ENCODE measurements around the gene CARNS1. TPM values are rescaled to one million over a fixed set of nuclear protein-coding genes. Genes with fewer than 3 reads are reported as not detected.
"Not testable (repeated sequence)": the region's sequence is repeated elsewhere in the genome, so short reads cannot be mapped to it uniquely, and the experiment has no call there.

CARNS1 gene
- total RNA-seq, 1 donor from 2014 or later = under 0.01 TPM

DNA sequence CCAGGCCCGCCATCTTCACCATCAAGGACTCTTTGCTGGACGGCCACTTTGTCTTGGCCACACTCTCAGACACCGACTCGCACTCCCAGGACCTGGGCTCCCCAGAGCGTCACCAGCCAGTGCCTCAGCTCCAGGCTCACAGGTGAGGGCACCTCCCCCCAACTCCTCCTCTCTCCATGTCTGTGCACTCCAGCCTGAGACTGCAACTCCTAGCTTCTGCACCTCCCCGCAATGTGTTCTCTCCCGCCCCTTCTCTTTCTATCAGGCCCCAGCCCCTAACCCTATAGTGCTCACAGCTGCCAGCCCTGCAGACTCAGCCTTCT is 19.3 kb upstream of the CARNS1 start:
- DNase-seq (ENCODE audit: low read depth in 2 of 2) = no peak

DNA sequence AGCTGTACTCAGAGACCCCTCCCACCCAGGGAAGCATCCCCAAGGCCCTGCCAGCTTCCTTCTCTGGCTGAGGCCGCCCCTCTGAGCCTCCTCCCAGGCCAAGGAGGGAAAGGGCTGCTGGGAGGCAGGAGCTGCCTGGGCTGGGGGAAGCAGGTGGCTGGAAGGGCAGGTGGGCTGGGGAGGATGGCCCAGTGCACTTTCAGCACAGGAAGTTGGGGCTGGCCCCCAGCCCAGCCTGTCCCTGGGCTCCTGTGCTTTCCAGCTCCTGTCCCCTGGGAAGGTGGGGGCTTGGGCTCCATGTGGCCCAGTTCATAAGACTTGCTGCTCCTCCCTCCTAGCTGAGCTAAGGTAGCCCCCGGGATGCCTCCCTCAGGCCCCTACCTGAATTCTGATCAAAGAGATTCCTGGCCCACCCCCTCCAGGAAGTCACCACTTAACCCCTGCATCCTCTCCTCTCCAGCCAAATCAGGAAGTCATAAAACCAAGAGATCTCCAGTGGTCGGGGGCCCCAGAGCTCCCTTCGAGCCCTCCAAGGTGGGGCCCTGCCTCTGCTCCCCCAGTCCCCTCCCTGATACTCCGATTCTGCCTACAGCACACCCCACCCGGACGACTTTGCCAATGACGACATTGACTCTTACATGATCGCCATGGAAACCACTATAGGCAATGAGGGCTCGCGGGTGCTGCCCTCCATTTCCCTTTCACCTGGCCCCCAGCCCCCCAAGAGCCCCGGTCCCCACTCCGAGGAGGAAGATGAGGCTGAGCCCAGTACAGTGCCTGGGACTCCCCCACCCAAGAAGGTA is 18.7 kb upstream of the CARNS1 start:
- DNase-seq (ENCODE audit: low read depth in 2 of 2) = peak in 1 of 2 donors; percentile 22

DNA sequence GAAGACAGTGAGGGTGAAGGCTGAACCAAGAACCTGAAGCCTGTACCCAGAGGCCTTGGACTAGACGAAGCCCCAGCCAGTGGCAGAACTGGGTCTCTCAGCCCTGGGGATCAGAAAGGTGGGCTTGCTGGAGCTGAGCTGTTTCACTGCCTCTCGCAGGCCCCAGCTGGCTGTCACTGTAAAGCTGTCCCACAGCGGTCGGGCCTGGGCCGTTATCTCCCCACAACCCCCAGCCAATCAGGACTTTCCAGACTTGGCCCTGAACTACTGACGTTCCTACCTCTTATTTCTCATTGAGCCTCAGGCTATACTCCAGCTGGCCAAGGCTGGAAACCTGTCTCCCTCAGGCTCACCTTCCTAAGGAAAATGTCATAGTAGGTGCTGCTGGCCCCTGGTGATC is 17.9 kb upstream of the CARNS1 start:
- no peak for DNase-seq (ENCODE audit: low read depth in 2 of 2)

DNA sequence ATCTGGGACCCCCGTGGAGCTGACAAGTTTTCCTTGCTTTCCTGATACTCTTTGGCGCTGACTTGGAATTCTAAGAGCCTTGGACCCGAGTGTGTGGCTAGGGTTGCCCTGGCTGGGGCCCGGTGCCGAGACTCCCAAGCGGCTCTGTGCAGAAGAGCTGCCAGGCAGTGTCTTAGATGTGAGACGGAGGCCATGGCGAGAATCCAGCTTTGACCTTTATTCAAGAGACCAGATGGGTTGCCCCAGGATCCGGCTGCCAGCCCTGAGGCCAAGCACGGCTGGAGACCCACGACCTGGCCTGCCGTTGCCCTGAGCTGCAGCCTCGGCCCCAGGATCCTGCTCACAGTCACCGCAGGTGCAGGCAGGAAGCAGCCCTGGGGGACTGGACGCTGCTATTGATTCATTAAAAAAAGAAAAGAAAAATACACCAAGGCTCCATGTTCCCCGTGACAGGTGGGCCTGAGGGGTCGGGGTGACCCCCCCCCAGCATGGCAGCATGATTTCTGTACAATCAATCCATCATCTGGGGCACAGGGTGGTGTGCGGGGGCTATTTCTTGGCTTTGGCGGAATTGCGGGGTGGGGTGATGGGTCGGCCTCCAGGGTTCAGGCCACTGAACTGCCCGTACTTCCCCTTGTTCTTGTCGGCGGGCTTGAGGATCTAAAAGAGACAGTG is 17.4 kb upstream of the CARNS1 start:
- DNase-seq (ENCODE audit: low read depth in 2 of 2) = no peak

DNA sequence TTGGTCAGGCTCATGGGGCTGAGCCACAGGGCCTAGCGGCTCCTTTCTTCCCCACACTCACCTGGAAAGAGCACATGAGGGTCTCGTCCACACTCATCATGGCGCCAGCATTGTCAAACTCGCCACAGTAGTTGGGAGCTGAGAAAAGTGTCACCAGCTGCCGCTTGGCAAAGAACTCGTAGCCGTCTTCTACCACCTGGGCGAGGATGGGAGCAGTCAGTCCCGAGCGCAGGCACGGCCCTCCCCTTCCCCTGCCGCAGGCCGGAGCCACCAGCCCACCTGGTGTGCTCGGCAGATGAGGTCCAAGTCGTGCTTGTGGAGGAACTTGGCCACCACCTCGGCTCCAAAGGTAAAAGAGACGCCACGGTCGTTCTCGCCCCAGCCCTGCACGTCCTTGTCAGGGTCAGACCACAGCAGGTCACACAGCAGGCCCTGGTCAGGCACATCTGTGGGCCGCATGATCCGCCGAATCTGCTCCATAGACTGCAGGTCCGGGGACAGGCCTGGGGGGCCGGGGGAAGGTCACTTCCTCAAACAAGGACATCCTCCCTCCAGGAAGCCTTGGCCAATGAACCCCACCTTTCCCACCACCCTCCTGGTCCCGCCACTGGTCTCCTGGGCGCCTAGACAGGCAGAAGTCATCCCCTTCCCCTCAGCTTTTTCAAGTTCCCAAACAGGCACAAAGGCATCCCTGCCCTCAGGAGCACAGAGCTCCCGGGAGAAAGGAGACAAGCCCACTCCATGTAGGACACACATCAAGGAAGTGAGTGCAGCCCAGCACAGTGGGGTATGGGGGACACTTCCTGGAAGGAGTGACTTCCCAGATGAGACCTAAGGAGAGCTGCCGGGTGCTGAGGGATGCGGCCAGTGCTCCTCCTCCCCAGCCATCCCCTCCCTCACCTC is 16.6 kb upstream of the CARNS1 start:
- no peak for DNase-seq (ENCODE audit: low read depth in 2 of 2)

DNA sequence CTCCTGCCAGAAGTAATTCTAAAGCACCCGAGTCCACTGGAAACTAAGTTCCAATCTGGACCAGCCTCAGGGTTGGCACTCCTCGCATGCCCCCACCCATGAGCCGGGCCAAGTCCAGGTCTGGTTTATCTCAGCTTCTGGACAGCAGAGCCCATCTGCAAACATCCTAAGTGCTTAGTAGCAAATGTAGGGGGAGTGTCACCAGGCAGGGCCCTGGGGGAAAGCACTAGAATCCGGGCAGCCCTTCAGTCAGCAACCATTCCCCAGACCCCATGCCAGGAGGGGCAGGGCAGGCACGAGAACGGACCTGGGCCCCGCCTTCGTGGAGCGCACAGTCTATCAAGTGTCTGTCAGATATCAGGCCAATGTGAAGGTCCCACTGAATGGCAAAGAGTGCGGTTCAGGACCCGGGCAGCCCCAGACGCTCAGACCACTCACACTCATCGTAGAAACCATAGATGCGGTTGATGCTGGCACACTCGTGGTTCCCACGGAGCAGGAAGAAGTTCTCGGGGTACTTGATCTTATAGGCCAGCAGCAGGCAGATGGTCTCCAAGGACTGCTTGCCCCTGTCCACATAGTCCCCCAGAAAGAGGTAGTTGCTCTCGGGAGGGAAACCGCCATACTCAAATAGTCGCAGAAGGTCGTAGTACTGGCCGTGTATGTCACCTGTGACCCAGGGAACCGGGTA is 15.1 kb upstream of the CARNS1 start:
- no peak for DNase-seq (ENCODE audit: low read depth in 2 of 2)

DNA sequence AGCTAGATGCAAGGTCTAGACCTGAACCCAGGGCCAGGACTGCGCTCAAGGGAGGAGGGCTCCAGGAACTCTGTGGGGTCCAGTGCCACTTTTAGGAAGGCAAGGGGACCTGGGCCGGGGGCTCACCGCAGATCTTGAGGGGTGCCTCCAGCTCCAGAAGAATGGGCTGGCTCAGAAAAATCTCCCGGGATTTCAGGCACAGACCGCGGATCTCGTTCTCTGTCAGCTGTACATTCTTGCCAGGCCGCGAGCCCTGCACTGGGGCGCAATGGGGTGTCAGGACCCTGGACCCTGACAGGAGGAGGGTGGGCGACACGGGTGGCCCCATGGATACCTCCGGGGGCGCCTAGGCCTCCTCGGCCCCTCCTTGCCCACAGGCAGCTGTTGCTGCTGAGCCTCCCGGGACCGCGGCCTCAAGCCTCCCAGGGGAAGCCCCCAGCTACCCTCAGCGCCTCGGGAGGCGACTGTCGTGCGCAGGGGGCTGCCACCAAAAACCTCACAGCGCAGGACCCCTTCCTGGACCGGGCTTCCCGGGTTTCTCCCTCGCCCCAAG is 14.5 kb upstream of the CARNS1 start:
- DNase-seq (ENCODE audit: low read depth in 2 of 2) = no peak

DNA sequence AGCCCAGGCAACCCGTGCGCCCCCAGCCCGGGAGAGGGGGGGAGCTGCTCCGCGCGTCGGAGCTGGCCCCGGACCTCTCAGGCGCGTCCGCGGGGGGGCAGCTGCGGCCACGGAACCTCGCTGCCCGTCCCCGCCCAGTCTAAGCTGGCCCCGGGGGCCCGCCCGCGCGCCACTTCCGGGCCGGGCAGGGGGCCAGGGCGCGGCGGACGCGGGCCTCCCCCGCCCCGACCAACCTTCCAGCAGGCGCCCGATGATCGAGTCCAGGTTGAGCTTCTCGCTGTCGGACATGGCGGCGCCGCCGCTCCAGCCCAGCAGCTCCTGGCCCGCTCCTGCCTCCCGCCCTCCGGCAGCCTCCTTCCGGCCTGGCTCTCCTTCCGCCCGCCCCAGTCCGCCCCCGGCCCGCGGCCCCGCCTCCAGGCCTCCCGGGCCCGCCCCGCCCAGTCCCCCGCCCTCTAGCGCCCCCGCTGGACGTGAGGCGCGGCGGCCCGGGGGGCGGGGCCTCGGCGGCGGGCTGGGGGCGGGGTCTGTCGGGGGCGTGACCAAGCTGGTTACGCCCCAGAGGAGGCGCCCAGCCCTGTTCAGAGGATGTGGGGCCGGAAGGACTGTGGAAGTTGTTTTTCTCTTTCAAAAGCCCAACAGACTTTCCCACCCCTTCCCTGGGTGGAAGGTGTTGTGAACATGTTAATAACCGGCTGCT is 13.8 kb upstream of the CARNS1 start, which contains the start of gene PPP1CA:
Gene PPP1CA, minus strand, starts transcription at position 364 of the 697 bp plus-strand sequence. Its CDS starts 76 bp downstream, at position 288.
- peak; percentile 89 to 94 for DNase-seq (ENCODE audit: low read depth in 2 of 2)

DNA sequence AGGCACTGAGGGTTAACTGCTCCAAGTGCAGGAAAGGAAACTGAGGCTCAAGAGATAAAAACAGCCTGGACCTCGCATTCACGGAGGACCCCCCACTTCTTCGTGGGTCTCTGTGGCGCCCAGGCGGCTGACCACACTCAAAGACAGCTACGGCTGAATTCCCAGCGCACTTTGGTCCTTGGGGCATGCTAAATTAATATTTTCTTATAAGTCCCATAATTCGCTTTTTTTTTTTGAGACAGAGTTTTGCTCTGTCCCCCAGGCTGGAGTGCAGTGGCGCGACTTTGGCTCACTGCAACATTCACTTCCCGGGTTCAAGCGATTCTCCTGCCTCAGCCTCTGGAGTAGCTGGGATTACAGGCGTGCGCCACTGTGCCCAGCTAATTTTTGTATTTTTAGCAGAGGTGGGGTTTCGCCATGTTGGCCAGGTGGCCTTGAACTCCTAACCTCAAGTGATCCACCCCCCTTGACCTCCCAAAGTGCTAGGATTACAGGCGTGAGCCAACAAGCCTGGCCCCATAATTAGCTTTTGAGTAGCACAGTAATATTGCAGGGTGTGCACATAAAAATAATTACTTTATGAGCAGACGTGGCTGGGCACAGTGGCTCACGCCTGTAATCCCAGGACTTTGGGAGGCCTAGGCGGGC is 13.2 kb upstream of the CARNS1 start:
- DNase-seq (ENCODE audit: low read depth in 2 of 2) = not testable (repeated sequence)

DNA sequence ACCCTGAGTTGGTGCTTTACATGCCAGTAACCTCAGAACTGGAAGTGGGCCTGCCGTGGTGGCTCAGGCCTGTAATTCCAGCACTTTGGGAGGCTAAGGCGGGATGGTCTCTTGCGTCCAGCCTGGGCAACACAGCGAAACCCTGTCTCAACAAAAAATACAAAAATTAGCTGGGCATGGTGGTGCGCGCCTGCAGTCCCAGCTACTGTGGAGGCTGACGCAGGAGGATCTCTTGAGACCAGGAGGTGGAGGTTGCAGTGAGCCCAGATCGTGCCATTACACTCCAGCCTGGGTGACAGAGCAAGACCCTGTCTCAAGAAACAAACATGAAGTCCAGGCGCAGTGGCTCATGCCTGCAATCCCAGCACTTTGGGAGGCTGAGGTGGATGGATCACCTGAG is 12.4 kb upstream of the CARNS1 start:
- DNase-seq (ENCODE audit: low read depth in 2 of 2) = not testable (repeated sequence)

DNA sequence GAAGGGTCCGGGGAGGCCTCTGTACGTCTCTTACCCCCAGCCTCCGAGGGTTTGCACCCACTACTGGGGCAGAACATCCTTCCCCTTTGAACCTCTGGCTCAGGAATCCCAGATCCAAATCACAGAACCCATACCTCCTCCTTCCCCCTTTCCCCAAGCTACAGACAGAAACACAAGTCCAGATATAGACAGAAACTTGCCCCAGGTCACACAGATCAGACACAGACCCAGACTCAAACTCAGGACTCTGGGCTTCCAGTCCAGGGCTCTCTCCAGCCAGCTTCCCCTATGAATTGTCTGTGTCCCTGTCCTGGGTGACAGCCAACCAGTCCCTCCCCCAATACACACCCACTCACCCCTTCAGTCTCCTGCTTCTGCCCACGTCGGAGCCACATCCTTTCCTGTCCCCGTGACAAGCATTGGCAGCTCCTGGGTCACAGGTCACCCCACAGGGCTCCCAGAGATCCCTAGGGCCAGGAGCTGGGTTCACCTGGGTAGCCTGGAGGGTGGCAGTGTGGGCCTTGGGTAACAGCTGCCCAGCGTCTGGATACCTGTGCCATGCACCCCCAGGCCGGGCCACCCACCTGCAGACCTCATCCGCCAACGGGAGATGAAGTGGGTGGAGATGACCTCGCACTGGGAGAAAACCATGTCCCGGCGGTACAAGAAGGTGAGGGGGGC is 10.8 kb upstream of the CARNS1 start:
- no peak for DNase-seq (ENCODE audit: low read depth in 2 of 2)

DNA sequence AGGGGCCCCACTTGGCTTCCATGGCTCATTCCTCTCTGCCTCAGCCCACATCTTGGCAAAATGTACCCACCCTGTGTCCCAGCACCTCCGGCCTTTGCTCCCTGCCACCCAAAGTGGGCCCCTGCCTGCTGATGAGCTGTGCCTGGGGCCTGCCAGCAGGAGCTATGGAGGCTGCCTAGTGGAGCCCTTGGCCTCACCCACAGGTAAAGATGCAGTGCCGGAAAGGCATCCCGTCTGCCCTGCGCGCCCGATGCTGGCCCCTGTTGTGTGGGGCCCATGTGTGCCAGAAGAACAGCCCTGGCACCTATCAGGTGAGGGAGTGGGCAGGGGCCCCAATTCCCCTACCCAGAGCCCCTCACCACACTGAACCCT is 10.3 kb upstream of the CARNS1 start:
- DNase-seq (ENCODE audit: low read depth in 2 of 2) = no peak

DNA sequence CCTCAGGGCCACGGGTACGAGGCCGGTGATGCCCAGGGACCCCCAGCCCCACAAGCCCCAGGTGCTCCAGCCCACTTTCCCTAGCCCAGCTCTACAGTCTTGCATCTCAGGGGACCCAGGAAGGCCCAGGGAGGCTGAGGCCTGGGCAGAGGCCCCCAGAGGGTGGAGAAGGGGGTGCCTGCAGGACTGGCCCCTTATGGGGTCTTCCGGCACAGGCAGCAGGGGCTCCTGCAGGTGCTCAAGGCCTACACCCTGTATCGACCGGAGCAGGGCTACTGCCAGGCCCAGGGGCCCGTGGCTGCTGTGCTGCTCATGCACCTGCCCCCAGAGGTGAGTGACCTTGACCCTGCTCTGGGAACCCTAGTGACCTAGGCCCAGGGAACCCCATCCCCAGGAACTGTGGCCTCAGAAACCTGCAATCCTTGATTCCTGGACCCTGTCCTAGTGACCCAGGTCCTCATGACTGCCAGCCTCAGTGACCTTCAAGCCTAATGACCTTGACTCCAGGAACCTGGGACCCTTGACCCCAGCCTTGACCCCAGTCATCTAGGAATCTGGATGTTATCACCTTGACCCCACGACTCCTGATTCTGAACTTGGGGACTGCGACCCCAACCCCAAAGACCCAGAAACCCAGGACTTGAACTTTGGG is 9.7 kb upstream of the CARNS1 start:
- DNase-seq (ENCODE audit: low read depth in 2 of 2) = no peak

DNA sequence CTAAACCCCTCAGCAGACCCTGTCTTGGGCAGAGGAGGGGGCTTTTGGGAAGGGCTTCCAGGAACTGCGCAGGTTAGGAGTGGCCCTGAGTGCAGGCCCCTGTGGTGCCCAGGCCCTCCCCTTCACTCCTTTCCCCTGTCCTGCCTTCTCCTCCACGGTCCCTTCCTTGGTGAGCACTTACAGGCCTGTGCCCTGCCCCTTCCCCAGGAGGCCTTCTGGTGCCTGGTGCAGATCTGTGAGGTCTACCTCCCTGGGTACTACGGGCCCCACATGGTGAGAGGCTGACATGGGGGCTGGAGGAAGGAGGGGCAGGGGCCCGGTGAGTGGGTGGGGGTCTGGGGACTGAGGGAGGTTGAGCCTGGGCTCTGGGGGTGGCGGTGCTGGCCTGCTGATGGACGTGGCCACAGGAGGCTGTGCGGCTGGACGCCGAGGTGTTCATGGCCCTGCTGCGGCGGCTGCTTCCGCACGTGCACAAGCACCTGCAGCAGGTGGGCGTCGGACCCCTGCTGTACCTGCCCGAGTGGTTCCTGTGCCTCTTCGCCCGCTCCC is 9.0 kb upstream of the CARNS1 start:
- no peak for DNase-seq (ENCODE audit: low read depth in 2 of 2)

DNA sequence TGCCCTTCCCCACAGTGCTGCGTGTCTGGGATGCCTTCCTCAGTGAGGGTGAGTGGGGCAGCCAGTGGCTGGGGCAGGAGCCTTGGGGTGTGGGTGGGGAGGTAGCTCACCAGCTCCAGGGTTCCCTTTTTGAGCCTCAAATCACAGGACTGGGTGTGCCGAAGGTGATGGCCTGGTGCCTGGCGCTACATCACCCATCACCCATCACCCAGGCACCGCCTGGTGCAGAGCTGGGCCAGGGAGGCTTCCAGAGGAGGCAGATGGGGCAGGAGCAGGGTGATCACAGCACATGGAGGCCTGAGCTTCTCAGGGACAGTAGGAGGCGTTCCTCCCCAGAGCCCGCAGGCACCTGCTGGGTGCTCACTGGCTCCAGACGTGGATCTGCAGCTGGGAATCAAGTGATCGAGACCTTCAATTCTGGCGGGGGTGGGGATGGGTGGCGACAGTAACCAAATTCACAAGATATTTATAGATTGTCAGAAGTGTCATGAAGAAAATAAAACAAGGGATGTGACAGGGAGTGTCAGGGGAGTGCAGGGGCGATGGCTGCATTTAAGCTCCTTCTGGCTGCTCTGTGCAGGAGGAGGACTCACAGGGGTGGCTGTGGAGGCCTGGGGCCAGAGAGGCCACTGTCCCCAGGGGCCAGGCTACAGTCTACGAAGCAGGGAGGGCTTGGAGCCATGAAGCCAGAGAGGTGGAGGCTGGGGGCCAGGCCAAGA is 8.3 kb upstream of the CARNS1 start:
- DNase-seq (ENCODE audit: low read depth in 2 of 2) = no peak

DNA sequence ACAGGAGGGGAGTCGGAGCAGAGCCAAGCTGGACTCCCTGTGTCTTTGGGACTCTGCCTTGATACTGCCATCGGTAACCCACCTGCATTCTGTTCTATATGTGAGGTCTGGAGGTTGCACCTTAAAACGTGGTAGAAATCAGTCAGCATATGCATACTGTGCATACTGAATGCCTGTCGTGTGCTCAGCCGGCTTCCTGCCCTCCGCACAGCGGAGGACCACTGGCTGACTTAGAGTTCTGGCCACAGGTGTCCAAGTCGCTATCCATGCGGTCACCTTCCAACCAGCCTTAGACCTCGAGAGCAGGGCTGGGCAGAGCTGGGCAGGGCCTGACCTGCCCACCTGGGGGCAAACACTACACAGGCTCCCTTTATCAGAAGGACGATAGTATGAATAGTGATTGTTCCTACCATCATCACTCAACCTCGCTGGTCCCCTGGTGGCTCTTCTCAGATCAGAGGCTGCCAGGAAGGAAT is 7.8 kb upstream of the CARNS1 start:
- DNase-seq (ENCODE audit: low read depth in 2 of 2) = no peak

DNA sequence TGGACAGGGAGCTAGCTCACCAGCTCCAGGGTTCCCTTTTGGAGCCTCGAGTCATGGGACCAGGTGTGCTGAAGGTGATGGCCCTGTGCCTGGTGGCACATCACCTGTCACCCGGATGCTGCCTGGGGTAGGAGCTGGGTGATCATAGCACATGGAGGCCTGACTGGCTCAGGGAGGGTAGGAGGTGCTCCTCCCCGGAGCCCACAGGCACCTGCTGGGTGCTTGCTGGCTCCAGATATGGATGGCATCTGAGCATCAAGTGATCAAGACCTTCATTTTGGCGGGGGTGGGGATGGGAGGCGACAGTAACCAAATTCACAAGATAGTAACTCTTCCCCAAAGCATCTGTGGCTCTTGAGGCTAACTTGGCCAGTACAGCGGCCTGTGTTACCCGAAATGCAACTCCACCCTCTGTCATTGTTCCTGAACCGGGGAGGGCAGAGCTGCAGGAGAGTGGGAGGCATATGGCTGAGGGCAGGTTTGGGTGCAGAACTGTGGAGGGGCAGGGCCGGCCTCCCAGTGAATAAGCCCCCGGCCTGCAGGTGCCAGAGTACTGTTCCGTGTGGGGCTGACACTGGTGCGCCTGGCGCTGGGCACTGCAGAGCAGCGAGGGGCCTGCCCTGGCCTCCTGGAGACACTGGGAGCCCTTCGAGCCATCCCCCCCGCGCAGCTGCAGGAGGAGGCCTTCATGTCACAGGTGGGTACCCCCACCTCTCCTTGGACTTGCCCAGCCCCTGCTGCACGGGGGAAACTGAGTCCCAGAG is 6.9 kb upstream of the CARNS1 start:
- no peak for DNase-seq (ENCODE audit: low read depth in 2 of 2)
